Suprapubic skin (tissue), 3 donors: Measurements from ENCODE around the gene SNX22.

Experiments
- CTCF ChIP-seq, 2 donors: fragments of 200-600 bp in 1 of 2; fragments of 450-650 bp in 1 of 2; sonication (generic) in 1 of 2; IDR thresholded peaks; one replicate each; pipeline ENCODE4 v1.5.1; 2016 to 2019; ENCODE audit warnings: antibody characterized with exemption in 2 of 2, mild to moderate bottlenecking in 1 of 2, moderate library complexity in 1 of 2
- POLR2A ChIP-seq, 2 donors: fragments of 450-650 bp; IDR thresholded peaks; one replicate each; pipeline ENCODE4 v1.6.1; 2017; ENCODE audit warnings: antibody characterized with exemption in 2 of 2, mild to moderate bottlenecking in 2 of 2, moderate library complexity in 2 of 2

GRCh38 chr15:64146041-64146440 lies 5.5 kb upstream of the SNX22 start:
- TF ChIP-seq CTCF (IDR thresholded peaks at IDR 0.05), result no peak
- no peak for TF ChIP-seq POLR2A (IDR thresholded peaks at IDR 0.05)
